ENCODE results near the gene RAB40C. TPM values are rescaled to one million over a fixed set of nuclear protein-coding genes. Genes with fewer than 3 reads are reported as not detected.

Gene RAB40C
- total RNA-seq, 1 donor, result 11.2 TPM

DNA sequence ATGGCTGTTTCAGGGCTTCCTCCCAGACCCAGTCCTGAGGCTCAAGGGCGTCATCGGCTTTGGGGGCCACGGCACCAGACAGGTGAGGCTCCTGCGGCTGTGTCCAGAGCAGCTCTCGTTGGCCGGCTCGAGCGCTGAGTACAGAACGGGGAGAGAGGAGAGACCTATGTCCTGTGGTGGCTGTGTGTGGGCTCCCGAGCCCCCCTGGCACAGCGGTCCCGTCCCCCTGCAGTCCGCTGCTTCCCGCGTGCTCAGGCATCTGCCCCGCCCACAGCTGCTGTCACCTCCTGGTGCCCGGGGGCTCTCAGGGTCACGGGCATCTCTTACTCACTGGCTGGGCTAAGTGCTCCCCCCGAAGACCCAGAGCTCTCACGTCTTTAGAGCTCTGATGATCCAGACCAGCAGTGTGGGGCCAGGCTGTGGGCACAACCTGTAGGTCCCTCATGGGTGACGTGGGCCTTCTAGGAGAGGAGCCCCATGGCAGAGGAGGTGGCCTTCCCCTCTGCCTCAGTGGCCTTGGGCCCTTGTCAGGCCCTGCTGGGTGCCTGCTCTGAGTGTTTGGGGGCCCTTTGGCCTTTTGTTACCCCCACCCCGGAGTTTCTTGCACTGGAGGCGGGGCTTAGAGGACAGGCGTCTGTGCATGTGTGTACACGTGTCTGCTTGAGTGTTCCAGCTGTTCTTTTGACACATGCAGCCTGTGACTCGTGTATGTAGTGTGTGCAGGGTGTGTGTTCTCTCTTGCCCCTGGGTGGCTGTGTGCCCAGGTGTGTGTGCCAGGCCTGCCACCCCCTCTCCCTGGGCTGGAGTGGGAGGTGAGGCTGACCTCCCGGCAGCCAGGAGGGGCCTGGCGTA lies 62.8 kb downstream of the RAB40C start:
- Histone ChIP-seq H2AFZ (ENCODE audit: low read length) (no peak overlapping the region), H3K4me2 (ENCODE audit: insufficient read depth, low read length) (no peak overlapping the region), H3K4me1 (ENCODE audit: insufficient read depth, low read length) (peaks cover 16% of the 10 kb centered on the region), H3K36me3 (ENCODE audit: insufficient read depth, low read length) (peaks cover 10% of the 10 kb centered on the region), H3K9me3 (ENCODE audit: low read depth, low read length) (no peaks in the 10 kb centered on the region), H3K27me3 (ENCODE audit: insufficient read depth, low read length) (no peaks in the 10 kb centered on the region), H4K20me1 (ENCODE audit: insufficient read depth, low read length) (no peaks in the 10 kb centered on the region), H3K27ac (ENCODE audit: low read depth, low read length) (no peak overlapping the region), H3K4me3 (ENCODE audit: insufficient read depth, low read length) (no peak overlapping the region), H3K79me2 (ENCODE audit: insufficient read depth, low read length) (peaks cover 18% of the 10 kb centered on the region)
- no peak for DNase-seq (ENCODE audit: insufficient read length, low spot score, missing footprints)
- TF ChIP-seq, protein P1, sequence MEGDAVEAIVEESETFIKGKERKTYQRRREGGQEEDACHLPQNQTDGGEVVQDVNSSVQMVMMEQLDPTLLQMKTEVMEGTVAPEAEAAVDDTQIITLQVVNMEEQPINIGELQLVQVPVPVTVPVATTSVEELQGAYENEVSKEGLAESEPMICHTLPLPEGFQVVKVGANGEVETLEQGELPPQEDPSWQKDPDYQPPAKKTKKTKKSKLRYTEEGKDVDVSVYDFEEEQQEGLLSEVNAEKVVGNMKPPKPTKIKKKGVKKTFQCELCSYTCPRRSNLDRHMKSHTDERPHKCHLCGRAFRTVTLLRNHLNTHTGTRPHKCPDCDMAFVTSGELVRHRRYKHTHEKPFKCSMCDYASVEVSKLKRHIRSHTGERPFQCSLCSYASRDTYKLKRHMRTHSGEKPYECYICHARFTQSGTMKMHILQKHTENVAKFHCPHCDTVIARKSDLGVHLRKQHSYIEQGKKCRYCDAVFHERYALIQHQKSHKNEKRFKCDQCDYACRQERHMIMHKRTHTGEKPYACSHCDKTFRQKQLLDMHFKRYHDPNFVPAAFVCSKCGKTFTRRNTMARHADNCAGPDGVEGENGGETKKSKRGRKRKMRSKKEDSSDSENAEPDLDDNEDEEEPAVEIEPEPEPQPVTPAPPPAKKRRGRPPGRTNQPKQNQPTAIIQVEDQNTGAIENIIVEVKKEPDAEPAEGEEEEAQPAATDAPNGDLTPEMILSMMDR (IDR thresholded peaks at IDR 0.05; ENCODE audit: extremely low read depth, low read depth, low read length), result no peak

DNA sequence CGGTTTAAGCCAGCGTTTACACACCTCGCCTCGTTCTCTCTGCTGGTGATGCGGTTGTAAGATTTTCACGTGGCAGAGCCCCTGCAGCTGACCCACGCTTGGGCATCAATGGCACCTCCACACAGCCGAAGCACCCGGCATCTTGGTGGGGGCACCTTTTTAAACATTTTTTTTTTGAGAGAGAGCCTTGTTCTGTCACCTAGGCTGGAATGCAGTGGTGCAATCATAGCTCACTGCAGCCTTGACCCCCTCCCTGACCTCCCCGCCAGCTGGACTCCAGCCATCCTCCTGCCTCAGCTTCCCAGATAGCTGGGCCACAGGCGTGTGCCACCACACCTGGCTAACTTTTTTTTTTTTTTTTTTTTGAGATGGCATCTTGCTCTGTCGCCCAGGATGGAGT lies 64.2 kb downstream of the RAB40C start:
- peaks cover 12% of the 10 kb centered on the region for H3K36me3 ChIP-seq (ENCODE audit: insufficient read depth, low read length)

DNA sequence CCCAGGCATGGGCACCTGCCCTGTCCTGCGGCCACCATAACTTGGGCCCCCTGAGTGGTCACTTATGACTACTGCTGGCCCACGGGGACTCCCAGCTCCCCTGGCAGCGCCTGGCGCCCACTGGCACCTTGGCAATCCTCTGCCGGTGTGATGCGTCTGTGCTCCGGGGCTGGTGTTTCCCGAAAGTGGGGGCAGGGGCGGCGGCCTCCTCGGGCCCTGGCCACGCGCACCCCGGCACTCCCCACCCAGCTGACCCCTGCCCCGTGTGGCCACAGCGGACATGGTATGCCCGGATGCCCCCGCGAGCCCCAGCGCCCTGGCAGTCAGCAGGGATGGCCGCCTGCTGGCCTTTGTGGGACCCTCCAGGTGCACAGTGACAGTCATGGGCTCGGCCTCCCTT lies 67.6 kb downstream of the RAB40C start:
- no peak for DNase-seq (ENCODE audit: insufficient read length, low spot score, missing footprints)
- Histone ChIP-seq H3K4me2 (ENCODE audit: insufficient read depth, low read length) (no peak overlapping the region), H3K79me2 (ENCODE audit: insufficient read depth, low read length) (no peaks in the 10 kb centered on the region), H3K27ac (ENCODE audit: low read depth, low read length) (no peak overlapping the region), H3K27me3 (ENCODE audit: insufficient read depth, low read length) (no peaks in the 10 kb centered on the region), H3K9me3 (ENCODE audit: low read depth, low read length) (no peaks in the 10 kb centered on the region), H3K36me3 (ENCODE audit: insufficient read depth, low read length) (peaks cover 12% of the 10 kb centered on the region), H3K4me3 (ENCODE audit: insufficient read depth, low read length) (no peak overlapping the region), H3K4me1 (ENCODE audit: insufficient read depth, low read length) (no peaks in the 10 kb centered on the region), H4K20me1 (ENCODE audit: insufficient read depth, low read length) (no peaks in the 10 kb centered on the region), H2AFZ (ENCODE audit: low read length) (no peak overlapping the region)
- TF ChIP-seq, protein P1 (IDR thresholded peaks at IDR 0.05; ENCODE audit: extremely low read depth, low read depth, low read length), result no peak

More for the DNA sequence above, 64.2 kb downstream of the RAB40C start:
- no peak overlapping the region for H2AFZ ChIP-seq (ENCODE audit: low read length)
- TF ChIP-seq, protein P1 (IDR thresholded peaks at IDR 0.05; ENCODE audit: extremely low read depth, low read depth, low read length), result no peak
- H3K27me3 ChIP-seq (ENCODE audit: insufficient read depth, low read length), result no peaks in the 10 kb centered on the region
- no peak for DNase-seq (ENCODE audit: insufficient read length, low spot score, missing footprints)
- H3K9me3 ChIP-seq (ENCODE audit: low read depth, low read length), result no peaks in the 10 kb centered on the region
- peaks cover 9% of the 10 kb centered on the region for H3K79me2 ChIP-seq (ENCODE audit: insufficient read depth, low read length)
- H4K20me1 ChIP-seq (ENCODE audit: insufficient read depth, low read length), result no peaks in the 10 kb centered on the region
- no peak overlapping the region for H3K4me2 ChIP-seq (ENCODE audit: insufficient read depth, low read length)
- peaks cover 4% of the 10 kb centered on the region for H3K4me1 ChIP-seq (ENCODE audit: insufficient read depth, low read length)
- H3K27ac ChIP-seq (ENCODE audit: low read depth, low read length), result no peak overlapping the region
- no peak overlapping the region for H3K4me3 ChIP-seq (ENCODE audit: insufficient read depth, low read length)

DNA sequence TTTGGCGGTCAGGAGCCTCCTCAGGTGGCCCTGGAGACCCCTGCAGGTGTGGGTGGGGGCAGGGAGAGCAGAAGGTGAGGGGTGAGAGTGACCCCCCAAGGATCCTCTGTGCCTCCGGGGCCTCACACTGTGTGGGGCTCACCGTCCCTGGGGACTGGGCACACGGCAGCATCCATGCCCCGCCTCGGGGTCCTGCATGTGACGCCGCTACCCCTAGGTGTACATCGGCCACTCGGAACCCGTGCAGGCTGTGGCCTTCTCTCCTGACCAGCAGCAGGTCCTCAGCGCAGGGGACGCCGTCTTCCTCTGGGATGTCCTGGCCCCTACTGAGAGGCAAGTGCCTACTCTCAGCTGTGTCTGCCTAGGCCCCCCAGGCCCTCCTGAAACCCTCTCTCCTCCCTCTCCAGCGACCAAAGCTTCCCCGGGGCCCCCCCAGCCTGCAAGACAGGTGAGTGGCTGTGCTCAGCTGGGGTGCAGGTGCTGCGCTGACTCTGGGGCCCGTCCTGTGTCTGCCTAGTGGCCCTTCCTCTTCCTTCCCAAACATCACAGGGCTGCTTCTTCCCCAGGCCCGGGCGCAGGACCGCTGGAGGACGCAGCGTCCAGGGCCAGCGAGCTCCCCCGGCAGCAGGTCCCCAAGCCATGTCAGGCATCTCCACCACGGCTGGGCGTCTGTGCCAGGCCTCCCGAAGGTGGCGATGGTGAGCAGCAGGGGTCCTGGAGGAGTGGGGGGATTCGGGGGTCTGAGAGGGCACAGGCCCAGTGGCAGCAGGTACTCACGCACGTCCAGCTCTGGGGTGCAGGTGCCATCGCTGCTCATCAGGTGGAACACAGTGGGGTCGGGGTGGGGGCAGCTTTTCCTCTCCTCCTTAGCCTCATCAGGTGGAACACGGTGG lies 69.1 kb downstream of the RAB40C start:
- Histone ChIP-seq H3K36me3 (ENCODE audit: insufficient read depth, low read length) (peaks cover 7% of the 10 kb centered on the region), H4K20me1 (ENCODE audit: insufficient read depth, low read length) (no peaks in the 10 kb centered on the region), H3K4me3 (ENCODE audit: insufficient read depth, low read length) (no peak overlapping the region), H2AFZ (ENCODE audit: low read length) (no peak overlapping the region), H3K4me2 (ENCODE audit: insufficient read depth, low read length) (no peak overlapping the region), H3K27me3 (ENCODE audit: insufficient read depth, low read length) (no peaks in the 10 kb centered on the region), H3K27ac (ENCODE audit: low read depth, low read length) (no peak overlapping the region), H3K9me3 (ENCODE audit: low read depth, low read length) (no peaks in the 10 kb centered on the region), H3K79me2 (ENCODE audit: insufficient read depth, low read length) (no peaks in the 10 kb centered on the region), H3K4me1 (ENCODE audit: insufficient read depth, low read length) (no peaks in the 10 kb centered on the region)
- TF ChIP-seq, protein P1 (IDR thresholded peaks at IDR 0.05; ENCODE audit: extremely low read depth, low read depth, low read length), result no peak
- no peak for DNase-seq (ENCODE audit: insufficient read length, low spot score, missing footprints)
